Inflammatory macrophage (primary cell): ENCODE results near the gene TRABD.

Source experiments
- DNase-seq, 2 donors: peaks; one replicate each; pipeline ENCODE4 v3.0.0-alpha.2; 2020 to 2022

Gene TRABD

GRCh38 chr22:50218996-50219727 lies 33.4 kb downstream of the TRABD start:
- DNase-seq, result peak; percentile 3 to 23

- DNase-seq, result no peak
These were observed 34.3 kb downstream of the TRABD start for GRCh38 chr22:50219800-50220602.

- no peak for DNase-seq
These were observed 35.1 kb downstream of the TRABD start for GRCh38 chr22:50220603-50221409.

- DNase-seq, result no peak
These were observed 35.9 kb downstream of the TRABD start for GRCh38 chr22:50221410-50222300.

- no peak for DNase-seq
These were observed 36.8 kb downstream of the TRABD start for GRCh38 chr22:50222508-50222907.

GRCh38 chr22:50224071-50224470 lies 38.4 kb downstream of the TRABD start:
- DNase-seq, result no peak

- no peak for DNase-seq
These were observed 39.7 kb downstream of the TRABD start for GRCh38 chr22:50225200-50225969.

GRCh38 chr22:50226063-50226874 lies 40.6 kb downstream of the TRABD start:
- no peak for DNase-seq

GRCh38 chr22:50226875-50227165 lies 41.1 kb downstream of the TRABD start:
- no peak for DNase-seq

- no peak for DNase-seq
These were observed 42.0 kb downstream of the TRABD start for GRCh38 chr22:50227579-50228215.

- no peak for DNase-seq
These were observed 42.7 kb downstream of the TRABD start for GRCh38 chr22:50228366-50228765.

GRCh38 chr22:50229370-50229769 lies 43.7 kb downstream of the TRABD start:
- no peak for DNase-seq

GRCh38 chr22:50232481-50233151 lies 46.9 kb downstream of the TRABD start:
- no peak for DNase-seq

- DNase-seq, result no peak
These were observed 47.5 kb downstream of the TRABD start for GRCh38 chr22:50233223-50233622.

- peak; percentile 6 to 17 for DNase-seq
These were observed 51.2 kb downstream of the TRABD start for GRCh38 chr22:50236731-50237409.

GRCh38 chr22:50238755-50239154 lies 53.0 kb downstream of the TRABD start:
- DNase-seq, result no peak

- DNase-seq, result no peak
These were observed 56.8 kb downstream of the TRABD start for GRCh38 chr22:50242406-50242949.

- DNase-seq, result peak; percentile 1 to 9
These were observed 58.1 kb downstream of the TRABD start for GRCh38 chr22:50243685-50244419.
